ENCODE data around the gene ANKS4B. TPM values are rescaled to one million over a fixed set of nuclear protein-coding genes. Genes with fewer than 3 reads are reported as not detected.

Gene ANKS4B
- total and polyA plus RNA-seq, 2 experiments from 2014 or later, result not detected

DNA sequence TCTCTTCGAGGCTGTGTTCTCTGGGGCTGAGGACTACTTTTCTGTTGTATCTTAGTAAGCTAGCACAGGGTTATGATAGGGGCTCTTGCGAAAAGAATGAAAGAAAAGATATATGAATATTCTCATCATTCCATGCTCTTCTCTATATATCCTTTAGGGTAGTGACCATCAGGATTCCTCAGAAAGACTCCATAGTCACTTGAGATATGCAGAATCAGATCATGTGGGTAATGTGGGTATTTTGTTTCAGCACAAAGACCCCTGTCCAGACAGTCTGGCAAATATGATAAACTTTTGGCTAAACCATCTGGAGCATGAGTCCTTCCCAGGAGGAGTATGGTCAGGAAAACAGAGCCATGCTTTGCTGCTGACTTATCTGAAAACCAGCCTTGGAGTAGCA, 23.1 kb downstream of the ANKS4B start:
- no peak for DNase-seq
- H3K27ac ChIP-seq, result no peak overlapping the region
- no peaks in the 10 kb centered on the region for H3F3A ChIP-seq (ENCODE audit: insufficient read depth)
- WGBS, 2 experiments (ENCODE audit: low coverage in 1 of 2, low lambda C conversion rate in 2 of 2, missing lambda C conversion rate in 2 of 2), result 71 to 72% methylated on average over 2 of the region's 2 CpGs
- TF ChIP-seq EZH2 (IDR thresholded peaks at IDR 0.05; ENCODE audit: insufficient read depth, poor library complexity, severe bottlenecking) (no peak), EZH2phosphoT487 (IDR thresholded peaks at IDR 0.05; ENCODE audit: insufficient read depth, low read depth) (no peak)
- peaks cover 22% of the 10 kb centered on the region for H3K27me3 ChIP-seq (replicated peaks; ENCODE audit: insufficient read depth)
- no peak overlapping the region for H3K4me3 ChIP-seq
- H3K79me2 ChIP-seq (ENCODE audit: insufficient read depth), result no peaks in the 10 kb centered on the region
- in situ Hi-C loops (cut with MboI), result no loop called here
- no peaks in the 10 kb centered on the region for H3K4me1 ChIP-seq (ENCODE audit: insufficient read depth)
- no peak overlapping the region for H3K4me2 ChIP-seq (ENCODE audit: unreplicated experiment)
- H3K9me2 ChIP-seq (ENCODE audit: insufficient read depth), result no peaks in the 10 kb centered on the region
- no peaks in the 10 kb centered on the region for H3K36me3 ChIP-seq (ENCODE audit: low read depth)
- H4K20me1 ChIP-seq (ENCODE audit: insufficient read depth), result no peaks in the 10 kb centered on the region
- H3K9me3 ChIP-seq (ENCODE audit: low read depth), result no peaks in the 10 kb centered on the region
- no peak overlapping the region for H2AFZ ChIP-seq
- no peak overlapping the region for H3K9ac ChIP-seq

DNA sequence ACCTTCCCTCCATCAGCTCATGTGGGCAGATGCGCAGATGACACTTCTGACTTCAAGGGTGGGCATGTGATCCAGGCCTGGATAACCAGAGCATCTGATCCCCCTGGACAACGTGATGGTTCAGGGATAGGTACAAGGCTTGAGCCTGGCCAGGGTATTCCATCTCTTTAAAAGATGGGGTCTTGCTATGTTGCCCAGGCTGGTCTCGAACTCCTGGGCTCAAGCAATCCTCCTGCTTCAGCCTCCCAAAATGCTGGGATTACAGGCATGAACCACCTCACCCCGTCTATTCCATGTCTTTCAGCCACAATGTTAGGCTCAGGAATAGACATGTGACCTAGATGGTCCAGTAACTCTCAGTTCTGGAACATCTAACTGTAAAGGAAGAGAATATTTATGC, 23.8 kb downstream of the ANKS4B start:
- in situ Hi-C loops (cut with MboI), result no loop called here
- no peak overlapping the region for H3K4me2 ChIP-seq (ENCODE audit: unreplicated experiment)
- no peaks in the 10 kb centered on the region for H3K4me1 ChIP-seq (ENCODE audit: insufficient read depth)
- H3K4me3 ChIP-seq, result no peak overlapping the region
- H2AFZ ChIP-seq, result no peak overlapping the region
- no peaks in the 10 kb centered on the region for H3K9me3 ChIP-seq (ENCODE audit: low read depth)
- peaks cover 22% of the 10 kb centered on the region for H3K27me3 ChIP-seq (replicated peaks; ENCODE audit: insufficient read depth)
- no peak overlapping the region for H3K9ac ChIP-seq
- TF ChIP-seq EZH2 (IDR thresholded peaks at IDR 0.05; ENCODE audit: insufficient read depth, poor library complexity, severe bottlenecking) (no peak), EZH2phosphoT487 (IDR thresholded peaks at IDR 0.05; ENCODE audit: insufficient read depth, low read depth) (no peak)
- DNase-seq, result no peak
- no peaks in the 10 kb centered on the region for H3F3A ChIP-seq (ENCODE audit: insufficient read depth)
- 50 to 51% methylated on average over 4 of the region's 4 CpGs for WGBS, 2 experiments (ENCODE audit: low coverage in 1 of 2, low lambda C conversion rate in 2 of 2, missing lambda C conversion rate in 2 of 2)
- no peaks in the 10 kb centered on the region for H3K79me2 ChIP-seq (ENCODE audit: insufficient read depth)
- no peak overlapping the region for H3K27ac ChIP-seq
- no peaks in the 10 kb centered on the region for H4K20me1 ChIP-seq (ENCODE audit: insufficient read depth)
- H3K9me2 ChIP-seq (ENCODE audit: insufficient read depth), result no peaks in the 10 kb centered on the region
- H3K36me3 ChIP-seq (ENCODE audit: low read depth), result no peaks in the 10 kb centered on the region

DNA sequence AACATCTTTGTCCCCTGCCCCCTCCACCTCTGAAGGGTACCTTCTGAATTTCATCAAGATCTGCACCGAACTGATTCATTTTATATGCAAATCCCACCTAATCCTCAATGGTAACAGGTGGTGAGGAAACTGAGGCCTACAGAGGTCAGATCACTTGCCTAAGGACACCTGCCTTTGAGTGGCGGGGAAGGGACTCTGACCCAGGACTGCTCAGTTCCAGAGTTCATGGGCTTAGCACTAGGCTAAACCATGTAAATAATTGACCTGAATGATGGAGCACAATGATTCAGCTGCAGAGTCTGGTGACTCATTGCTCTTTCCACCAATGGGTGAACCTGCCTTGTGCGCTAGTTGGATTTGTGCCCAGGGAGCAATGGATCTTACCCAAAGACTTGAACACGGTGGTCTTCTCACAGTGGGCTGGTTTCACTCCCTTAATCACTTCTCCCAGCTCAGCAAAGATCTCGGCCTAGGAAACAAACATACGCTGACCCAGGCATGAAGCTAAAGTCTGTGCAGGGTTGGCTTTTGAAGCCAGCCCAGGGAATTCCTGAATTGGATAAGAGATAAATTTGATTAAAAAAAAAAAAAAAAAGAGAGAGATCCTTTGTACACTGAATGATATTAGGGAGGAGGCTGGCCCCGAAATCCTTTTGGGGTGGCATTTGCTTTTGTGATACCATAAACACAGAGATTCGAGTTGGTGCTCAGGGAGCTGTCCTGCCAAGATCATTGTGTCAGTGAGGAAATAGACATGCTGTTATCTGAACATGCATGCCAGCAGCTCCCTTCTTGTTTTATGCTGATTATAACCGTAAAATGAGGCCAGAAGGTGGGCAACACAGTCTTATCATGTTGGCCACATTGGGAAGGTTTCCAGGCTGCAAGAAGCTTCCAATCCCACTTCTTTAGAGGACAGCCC, 27.6 kb downstream of the ANKS4B start:
- no peak overlapping the region for H2AFZ ChIP-seq
- 71% methylated on average over 9 of the region's 9 CpGs for WGBS, 2 experiments (ENCODE audit: low coverage in 1 of 2, low lambda C conversion rate in 2 of 2, missing lambda C conversion rate in 2 of 2)
- H3K4me2 ChIP-seq (ENCODE audit: unreplicated experiment), result no peak overlapping the region

DNA sequence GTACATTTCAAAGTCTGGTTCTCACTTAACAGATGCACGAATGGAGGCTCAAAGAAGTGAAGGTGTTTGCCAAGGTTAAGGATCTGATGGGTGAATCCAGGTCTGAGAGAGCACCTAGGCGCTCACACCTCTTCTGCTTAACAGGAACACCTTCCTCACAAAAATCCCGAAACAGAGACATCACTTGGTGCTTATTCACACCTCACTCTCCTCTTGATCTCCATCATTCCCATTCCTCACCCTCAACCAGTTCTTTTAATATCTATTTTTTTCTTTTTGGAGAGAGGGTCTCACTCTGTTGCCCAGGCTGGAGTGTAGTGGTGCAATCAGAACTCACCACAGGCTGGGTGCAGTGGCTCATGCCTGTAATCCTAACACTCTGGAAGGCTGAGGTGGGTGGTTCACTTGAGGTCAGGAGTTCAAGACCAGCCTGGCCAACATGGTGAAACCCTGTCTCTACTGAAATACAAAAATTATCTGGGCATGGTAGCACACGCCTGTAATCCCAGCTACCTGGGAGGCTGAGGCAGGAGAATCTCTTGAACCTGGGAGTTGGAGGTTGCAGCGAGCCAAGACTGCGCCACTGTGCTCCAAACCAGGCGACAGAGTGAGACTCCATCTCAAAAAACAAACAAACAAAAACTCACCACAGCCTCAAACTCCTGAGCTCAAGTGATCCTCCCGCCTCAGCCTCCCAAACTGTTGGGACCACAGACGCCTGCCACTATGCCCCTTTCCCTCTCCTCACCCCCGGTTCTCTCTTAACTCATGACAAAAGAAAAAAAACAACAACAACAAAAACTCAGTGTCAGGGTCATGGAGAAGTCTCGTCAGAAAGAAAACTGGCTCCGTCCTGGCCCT, 29.5 kb downstream of the ANKS4B start:
- Histone ChIP-seq H3K9ac (no peak overlapping the region), H3K27ac (no peak overlapping the region), H2AFZ (0 out of 2 replicates have a peak overlapping the region, but pooled peaks have one; percentile 34), H3K4me2 (ENCODE audit: unreplicated experiment) (no peak overlapping the region), H3F3A (ENCODE audit: insufficient read depth) (peaks cover 15% of the 10 kb centered on the region), H3K79me2 (ENCODE audit: insufficient read depth) (no peaks in the 10 kb centered on the region), H3K4me3 (no peak overlapping the region), H3K9me3 (ENCODE audit: low read depth) (no peaks in the 10 kb centered on the region), H3K36me3 (ENCODE audit: low read depth) (no peaks in the 10 kb centered on the region), H3K9me2 (ENCODE audit: insufficient read depth) (no peaks in the 10 kb centered on the region), H3K4me1 (ENCODE audit: insufficient read depth) (peaks cover 23% of the 10 kb centered on the region), H4K20me1 (ENCODE audit: insufficient read depth) (no peaks in the 10 kb centered on the region), H3K27me3 (replicated peaks; ENCODE audit: insufficient read depth) (no peaks in the 10 kb centered on the region)
- no peak for TF ChIP-seq EZH2 (IDR thresholded peaks at IDR 0.05; ENCODE audit: insufficient read depth, poor library complexity, severe bottlenecking)
- 67 to 69% methylated on average over 10 to 12 of the region's 12 CpGs for WGBS, 2 experiments (ENCODE audit: low coverage in 1 of 2, low lambda C conversion rate in 2 of 2, missing lambda C conversion rate in 2 of 2)
- in situ Hi-C loops (cut with MboI), result no loop called here
- no peak for DNase-seq

More for the DNA sequence above, 27.6 kb downstream of the ANKS4B start:
- Histone ChIP-seq H3K4me1 (ENCODE audit: insufficient read depth) (peaks cover 23% of the 10 kb centered on the region), H3K9ac (no peak overlapping the region), H3K4me3 (no peak overlapping the region), H3F3A (ENCODE audit: insufficient read depth) (peaks cover 15% of the 10 kb centered on the region), H3K27ac (no peak overlapping the region), H3K36me3 (ENCODE audit: low read depth) (no peaks in the 10 kb centered on the region), H3K9me2 (ENCODE audit: insufficient read depth) (no peaks in the 10 kb centered on the region), H3K9me3 (ENCODE audit: low read depth) (no peaks in the 10 kb centered on the region), H3K79me2 (ENCODE audit: insufficient read depth) (no peaks in the 10 kb centered on the region), H4K20me1 (ENCODE audit: insufficient read depth) (no peaks in the 10 kb centered on the region), H3K27me3 (replicated peaks; ENCODE audit: insufficient read depth) (peaks cover 14% of the 10 kb centered on the region)
- TF ChIP-seq EZH2 (IDR thresholded peaks at IDR 0.05; ENCODE audit: insufficient read depth, poor library complexity, severe bottlenecking), result no peak
- TF ChIP-seq EZH2phosphoT487 (IDR thresholded peaks at IDR 0.05; ENCODE audit: insufficient read depth, low read depth), result no peak
- in situ Hi-C loops (cut with MboI), result no loop called here
- peak; percentile 80 for DNase-seq
